GM18508 (cell line): ENCODE measurements around the gene BNC2.
"Not testable (repeated sequence)": the region's sequence is repeated elsewhere in the genome, so short reads cannot be mapped to it uniquely, and the experiment has no call there.

ENCODE experiments used
- ATAC-seq: cut with Tn5 transposase; IDR thresholded peaks from one replicate; pipeline ENCODE4 v1.9.1; 2021; ENCODE audit warnings: moderate number of reproducible peaks; ENCODE audit not compliant: insufficient read depth, unreplicated experiment

BNC2 gene

GRCh38 chr9:16571127-16571802 is 299.2 kb downstream of the BNC2 start:
- ATAC-seq: no peak

GRCh38 chr9:16563446-16563845 is 307.0 kb downstream of the BNC2 start:
- ATAC-seq: no peak

- ATAC-seq: no peak
These were observed 309.3 kb downstream of the BNC2 start for GRCh38 chr9:16561121-16561520.

GRCh38 chr9:16559418-16560188 is 310.9 kb downstream of the BNC2 start:
- ATAC-seq: no peak

- ATAC-seq: no peak
These were observed 314.7 kb downstream of the BNC2 start for GRCh38 chr9:16555802-16556201.

GRCh38 chr9:16553869-16554540 is 316.5 kb downstream of the BNC2 start:
- no peak for ATAC-seq

- ATAC-seq: no peak
These were observed 318.2 kb downstream of the BNC2 start for GRCh38 chr9:16552252-16552651.

- ATAC-seq: no peak
These were observed 318.8 kb downstream of the BNC2 start for GRCh38 chr9:16551692-16552091.

- no peak for ATAC-seq
These were observed 324.8 kb downstream of the BNC2 start for GRCh38 chr9:16545639-16546038.

- ATAC-seq: no peak
These were observed 325.6 kb downstream of the BNC2 start for GRCh38 chr9:16544842-16545241.

GRCh38 chr9:16543686-16544085 is 326.8 kb downstream of the BNC2 start:
- no peak for ATAC-seq

- no peak for ATAC-seq
These were observed 327.2 kb downstream of the BNC2 start for GRCh38 chr9:16543225-16543624.

GRCh38 chr9:16542290-16542689 is 328.2 kb downstream of the BNC2 start:
- no peak for ATAC-seq

- no peak for ATAC-seq
These were observed 329.5 kb downstream of the BNC2 start for GRCh38 chr9:16540743-16541613.

GRCh38 chr9:16539626-16540025 is 330.8 kb downstream of the BNC2 start:
- ATAC-seq: not testable (repeated sequence)

GRCh38 chr9:16535555-16535954 is 334.9 kb downstream of the BNC2 start:
- no peak for ATAC-seq

- no peak for ATAC-seq
These were observed 337.6 kb downstream of the BNC2 start for GRCh38 chr9:16532681-16533450.

GRCh38 chr9:16532272-16532671 is 338.2 kb downstream of the BNC2 start:
- no peak for ATAC-seq
